A549 treated with Mapracorat at 1 μM for 4 hours (cell line): ENCODE results near the gene ERICH4. TPM values are rescaled to one million over a fixed set of nuclear protein-coding genes. Genes with fewer than 3 reads are reported as not detected.

Experiments
- total RNA-seq: library from RNA; stranded (reverse); fragments of 200-300 nt; extraction: Qiagen RNA extraction; gene quantifications from 5 replicates; pipeline ENCODE4 v1.2.3, GENCODE V29; 2022

The ERICH4 gene
- 0.15 TPM in 1 of 5 replicates, not detected in the others for total RNA-seq

GRCh38 chr19:41442473-41443355, at the start of gene ERICH4:
Gene ERICH4 (plus strand): TSS chr19:41443156. CDS start chr19:41443170, 14 bp downstream.

GRCh38 chr19:41397086-41398049, 45.6 kb upstream of the ERICH4 start, which contains the start of the genes BCKDHA and EXOSC5:
Gene BCKDHA (plus strand): TSS chr19:41397818. CDS start chr19:41397828, 10 bp downstream.
Gene EXOSC5 (minus strand): TSS chr19:41397359. CDS start chr19:41397328, 31 bp downstream.

GRCh38 chr19:41426952-41427646, 15.9 kb upstream of the ERICH4 start, which contains the start of gene B3GNT8:
Gene B3GNT8 (minus strand): TSS chr19:41427374. CDS start chr19:41426778, 596 bp downstream.

GRCh38 chr19:41439441-41440222, 3.3 kb upstream of the ERICH4 start, which contains the start of gene DMAC2:
Gene DMAC2 (minus strand): TSS chr19:41439912. CDS start chr19:41439899, 13 bp downstream.

Other genes starting within 250 kb of the ERICH4 start
- gene CYP2S1, start 249.9 kb upstream of the ERICH4 start, total RNA-seq = 18.9 to 24.2 TPM (median 19.7 TPM) in 5 replicates
- gene AXL, start 223.9 kb upstream of the ERICH4 start, total RNA-seq = 99.0 to 113 TPM (median 106 TPM) in 5 replicates
- gene HNRNPUL1, start 178.8 kb upstream of the ERICH4 start, total RNA-seq = 293 to 307 TPM (median 295 TPM) in 5 replicates
- gene CCDC97, start 133.0 kb upstream of the ERICH4 start, total RNA-seq = 34.5 to 44.3 TPM (median 37.9 TPM) in 5 replicates
- 129 to 150 TPM (median 136 TPM) in 5 replicates for gene TGFB1, start 89.2 kb upstream of the ERICH4 start, total RNA-seq
- gene B9D2, start 79.0 kb upstream of the ERICH4 start, total RNA-seq = 22.8 to 33.3 TPM (median 31.3 TPM) in 5 replicates
- gene TMEM91, start 66.6 kb upstream of the ERICH4 start, total RNA-seq = 2.5 to 4.9 TPM (median 3.8 TPM) in 5 replicates
- 74.8 to 101 TPM (median 93.2 TPM) in 5 replicates for gene EXOSC5, start 45.8 kb upstream of the ERICH4 start, total RNA-seq
- gene BCKDHA, start 45.3 kb upstream of the ERICH4 start, total RNA-seq = 36.6 to 47.0 TPM (median 42.0 TPM) in 5 replicates
- gene B3GNT8, start 15.8 kb upstream of the ERICH4 start, total RNA-seq = 0.10 to 0.32 TPM (median 0.13 TPM) in 4 of 5 replicates, not detected in the other
- 104 to 110 TPM (median 107 TPM) in 5 replicates for gene DMAC2, start 3.2 kb upstream of the ERICH4 start, total RNA-seq
- not detected in 5 replicates for gene CEACAM21, start 133.0 kb downstream of the ERICH4 start, total RNA-seq
- gene CEACAM4, start 183.9 kb downstream of the ERICH4 start, total RNA-seq = not detected in 5 replicates
- 0.07 to 0.15 TPM (median 0.12 TPM) in 4 of 5 replicates, not detected in the other for gene CEACAM7, start 245.1 kb downstream of the ERICH4 start, total RNA-seq